Prostate gland (tissue), 2 donors: ENCODE data around the gene BICC1. TPM values are rescaled to one million over a fixed set of nuclear protein-coding genes. Genes with fewer than 3 reads are reported as not detected.

Experiments used
- DNase-seq: peaks from one replicate; pipeline ENCODE4 v3.0.0-alpha.2; 2019; ENCODE audit warnings: low spot score
- H3K27ac ChIP-seq, 2 donors: fragments of 200-600 bp; sonication (generic); 2 replicates each; pipeline ENCODE4 v1.5.1; 2017 to 2019
- H3K27me3 ChIP-seq: fragments of 200-600 bp; sonication (generic); replicated peaks from 2 replicates; pipeline ENCODE4 v1.5.1; 2019; ENCODE audit not compliant: insufficient read depth
- H3K36me3 ChIP-seq, 2 donors: fragments of 200-600 bp; sonication (generic); 1 replicate in 1 of 2; 2 replicates in 1 of 2; pipeline versions ENCODE4 v1.5.1 to v1.8.1; 2017 to 2019
- H3K4me1 ChIP-seq: fragments of 200-600 bp; sonication (generic); replicated peaks from 2 replicates; pipeline ENCODE4 v1.5.1; 2019
- H3K4me3 ChIP-seq, 2 donors: fragments of 200-600 bp; sonication (generic); 2 replicates each; pipeline ENCODE4 v1.5.1; 2017 to 2019
- H3K9me3 ChIP-seq: fragments of 200-600 bp; sonication (generic); 2 replicates; pipeline ENCODE4 v1.5.1; 2017
- CTCF ChIP-seq, 4 experiments: fragments of 200-600 bp in 2 of 4; fragments of 450-650 bp in 2 of 4; sonication (generic) in 2 of 4; IDR thresholded peaks; 1 replicate in 3 of 4; 2 replicates in 1 of 4; pipeline ENCODE4 v1.5.1; 2016 to 2019; ENCODE audit warnings: antibody characterized with exemption in 4 of 4, mild to moderate bottlenecking in 2 of 4, moderate library complexity in 2 of 4
- POLR2A ChIP-seq: fragments of 450-650 bp; IDR thresholded peaks from one replicate; pipeline ENCODE4 v1.6.1; 2016; ENCODE audit warnings: antibody characterized with exemption, mild to moderate bottlenecking
- POLR2AphosphoS5 ChIP-seq: sonication (generic); formaldehyde crosslinking; IDR thresholded peaks from one replicate; pipeline ENCODE4 v1.6.1; 2017; ENCODE audit warnings: antibody characterized with exemption
- WGBS: methylation state at CpG from one replicate; pipeline ENCODE4 v1.1.5; 2018; 5-methylcytosine and 5-hydroxymethylcytosine counted together
- intact Hi-C: fragments of 100-400 bp; cut with DNase I; formaldehyde crosslinking; loops from one replicate; pipeline ENCODE4 v1.14.2; 2022
- total RNA-seq, 2 donors: library from RNA; depleted of rRNA; stranded (reverse); fragments of >200 nt; gene quantifications; one replicate each; pipeline ENCODE4 v1.1.0, GENCODE V29; 2016

Gene BICC1
- total RNA-seq, 2 donors from 2014 or later = 5.1 to 12.7 TPM

GRCh38 chr10:58585435-58585834 is 72.8 kb downstream of the BICC1 start:
- Histone ChIP-seq H3K9me3 (no peaks in the 10 kb centered on the region), H3K4me3 (no peak overlapping the region), H3K4me1 (no peaks in the 10 kb centered on the region), H3K27me3 (no peaks in the 10 kb centered on the region), H3K36me3 (no peaks in the 10 kb centered on the region), H3K27ac (no peak overlapping the region)
- intact Hi-C loops = no loop called here
- WGBS = 98% methylated on average over 2 of the region's 2 CpGs
- no peak for TF ChIP-seq POLR2A
- no peak for TF ChIP-seq POLR2AphosphoS5
- TF ChIP-seq CTCF (IDR thresholded peaks at IDR 0.05) = no peak
- no peak for DNase-seq

GRCh38 chr10:58586282-58587245 is 73.9 kb downstream of the BICC1 start:
- no peaks in the 10 kb centered on the region for H3K4me1 ChIP-seq
- no peaks in the 10 kb centered on the region for H3K27me3 ChIP-seq
- no peak overlapping the region for H3K4me3 ChIP-seq
- no peak overlapping the region for H3K27ac ChIP-seq
- no peak for DNase-seq
- no peaks in the 10 kb centered on the region for H3K9me3 ChIP-seq
- intact Hi-C loops = no loop called here
- H3K36me3 ChIP-seq = no peaks in the 10 kb centered on the region
- TF ChIP-seq CTCF (IDR thresholded peaks at IDR 0.05) (no peak), POLR2AphosphoS5 (no peak), POLR2A (no peak)
- 82% methylated on average over 13 of the region's 13 CpGs for WGBS

- Histone ChIP-seq H3K27me3 (no peaks in the 10 kb centered on the region), H3K4me3 (no peak overlapping the region), H3K4me1 (no peaks in the 10 kb centered on the region), H3K36me3 (no peaks in the 10 kb centered on the region), H3K9me3 (no peaks in the 10 kb centered on the region), H3K27ac (no peak overlapping the region)
- 94% methylated on average over 2 of the region's 2 CpGs for WGBS
- intact Hi-C loops = no loop called here
- TF ChIP-seq POLR2A (no peak), POLR2AphosphoS5 (no peak), CTCF (IDR thresholded peaks at IDR 0.05) (no peak)
- no peak for DNase-seq
Measured at GRCh38 chr10:58587676-58588075, 75.0 kb downstream of the BICC1 start.

- DNase-seq = no peak
- 85% methylated on average over 13 of the region's 14 CpGs for WGBS
- Histone ChIP-seq H3K27ac (no peak overlapping the region), H3K9me3 (no peaks in the 10 kb centered on the region), H3K4me1 (no peaks in the 10 kb centered on the region), H3K36me3 (no peaks in the 10 kb centered on the region), H3K27me3 (no peaks in the 10 kb centered on the region), H3K4me3 (no peak overlapping the region)
- TF ChIP-seq CTCF (IDR thresholded peaks at IDR 0.05) (no peak), POLR2AphosphoS5 (no peak), POLR2A (no peak)
- intact Hi-C loops = no loop called here
Measured at GRCh38 chr10:58588673-58589265, 76.1 kb downstream of the BICC1 start.
